ENCODE data around the gene CDS2.

- no peak for TF ChIP-seq CTCF (IDR thresholded peaks at IDR 0.05)
- no peak for TF ChIP-seq POLR2AphosphoS5 (IDR thresholded peaks at IDR 0.05)
Observed at GRCh38 chr20:5131502-5131901, 4.7 kb downstream of the CDS2 start.
